H1 (cell line): Measurements from ENCODE around the gene TTC22. TPM values are rescaled to one million over a fixed set of nuclear protein-coding genes. Genes with fewer than 3 reads are reported as not detected.

Experiments used
- CTCF ChIA-PET: fragments of 300-600 bp; sonication (Branson Sonifier 250); formaldehyde crosslinking; loops from one replicate; lab custom pipeline; 2021; ENCODE audit not compliant: partially characterized antibody; lab: Charles Lee
- POLR2A ChIA-PET: fragments of 300-600 bp; sonication (Branson Sonifier 250); formaldehyde crosslinking; loops from one replicate; lab custom pipeline; 2021; ENCODE audit warnings: inconsistent platforms; ENCODE audit not compliant: partially characterized antibody; lab: Charles Lee
- DNase-seq, 2 experiments: peaks; one replicate each; pipeline versions ENCODE4 v3.0.0 to v3.0.0-alpha.2; 2010 to 2022; ENCODE audit warnings: low spot score in 2 of 2, low read depth in 1 of 2, mixed read lengths in 1 of 2
- FAIRE-seq: peaks from 2 replicates; lab custom pipeline; 2011; peaks lifted over from hg19 to GRCh38; lab: Jason Lieb, UNC
- H2AFZ ChIP-seq: 2 replicates; pipeline ENCODE4 v1.8.1; 2012; ENCODE audit warnings: low read length, inconsistent platforms
- H2AK5ac ChIP-seq: 2 replicates; pipeline ENCODE4 v1.6.1; 2013; ENCODE audit warnings: low read depth, low read length
- H2BK120ac ChIP-seq: replicated peaks from 2 replicates; pipeline ENCODE3; 2013; ENCODE audit warnings: low read depth, low read length, inconsistent platforms
- H2BK12ac ChIP-seq: 2 replicates; pipeline ENCODE4 v1.6.1; 2013; ENCODE audit warnings: low read depth, low read length
- H2BK15ac ChIP-seq: 2 replicates; pipeline ENCODE4 v1.6.1; 2013; ENCODE audit warnings: low read length
- H2BK20ac ChIP-seq: 2 replicates; pipeline ENCODE4 v1.6.1; 2013; ENCODE audit warnings: low read length
- H2BK5ac ChIP-seq: 2 replicates; pipeline ENCODE4 v1.6.1; 2013; ENCODE audit warnings: low read depth, low read length
- H3K14ac ChIP-seq: 2 replicates; pipeline ENCODE4 v1.6.1; 2013; ENCODE audit warnings: inconsistent platforms; ENCODE audit not compliant: insufficient read length
- H3K18ac ChIP-seq: 2 replicates; pipeline ENCODE4 v1.6.1; 2013; ENCODE audit warnings: low read length; ENCODE audit errors: extremely low read depth
- H3K23ac ChIP-seq: 2 replicates; pipeline ENCODE4 v1.6.1; 2013; ENCODE audit warnings: inconsistent platforms; ENCODE audit not compliant: insufficient read length
- H3K23me2 ChIP-seq: 2 replicates; pipeline ENCODE4 v1.6.1; 2013; ENCODE audit warnings: low read depth, low read length
- H3K27ac ChIP-seq: 2 replicates; pipeline ENCODE4 v1.6.1; 2011; ENCODE audit warnings: low read depth, low read length, inconsistent platforms
- H3K27me3 ChIP-seq, 4 experiments: replicated peaks in 1 of 4; 1 replicate in 1 of 4; 2 replicates in 3 of 4; pipeline versions ENCODE4 v1.6.1 to v1.8.1; 2011 to 2013; ENCODE audit warnings: low read length in 3 of 4, mild to moderate bottlenecking in 3 of 4, inconsistent platforms in 2 of 4, mixed read lengths in 2 of 4, moderate library complexity in 1 of 4; ENCODE audit not compliant: control insufficient read depth in 3 of 4, insufficient read depth in 3 of 4; ENCODE audit errors: extremely low read depth in 1 of 4
- H3K36me3 ChIP-seq, 4 experiments: 2 replicates each; pipeline versions ENCODE4 v1.6.1 to v1.8.1; 2011 to 2013; ENCODE audit warnings: mild to moderate bottlenecking in 4 of 4, low read length in 3 of 4, moderate library complexity in 2 of 4, control low read depth in 1 of 4, inconsistent platforms in 1 of 4; ENCODE audit not compliant: insufficient read depth in 4 of 4, control insufficient read depth in 2 of 4
- H3K4ac ChIP-seq: replicated peaks from 2 replicates; pipeline ENCODE3; 2013; ENCODE audit warnings: low read length, low read depth, mixed read lengths, inconsistent platforms; ENCODE audit not compliant: insufficient read length
- H3K4me1 ChIP-seq, 4 experiments: replicated peaks in 1 of 4; 1 replicate in 1 of 4; 2 replicates in 3 of 4; pipeline versions ENCODE4 v1.6.1 to v1.8.1; 2011 to 2013; ENCODE audit warnings: low read length in 3 of 4, inconsistent platforms in 2 of 4, mixed read lengths in 1 of 4; ENCODE audit not compliant: insufficient read depth in 4 of 4, control insufficient read depth in 3 of 4
- H3K4me2 ChIP-seq, 2 experiments: 2 replicates each; pipeline versions ENCODE4 v1.6.1 to v1.8.1; 2011 to 2013; ENCODE audit warnings: low read depth in 2 of 2, low read length in 2 of 2, control low read depth in 1 of 2, inconsistent platforms in 1 of 2, mild to moderate bottlenecking in 1 of 2; ENCODE audit not compliant: insufficient read depth in 1 of 2
- H3K4me3 ChIP-seq, 4 experiments: fragments of 200-600, 300-600 bp in 1 of 4; sonication (generic), shearing (Covaris generic), sonication (Bioruptor Twin) in 1 of 4; 2 replicates each; pipeline versions ENCODE4 v1.5.1 to v1.8.1; 2011 to 2016; ENCODE audit warnings: low read length in 4 of 4, low read depth in 3 of 4, control low read depth in 2 of 4, inconsistent platforms in 2 of 4, mild to moderate bottlenecking in 2 of 4, mixed read lengths in 1 of 4, moderate library complexity in 1 of 4; ENCODE audit not compliant: insufficient read depth in 2 of 4; ENCODE audit errors: extremely low read depth in 1 of 4
- H3K56ac ChIP-seq: replicated peaks from 2 replicates; pipeline ENCODE3; 2013; ENCODE audit warnings: low read depth, mild to moderate bottlenecking, mixed read lengths, low read length, inconsistent platforms; ENCODE audit not compliant: insufficient read length
- H3K79me1 ChIP-seq: 2 replicates; pipeline ENCODE4 v1.6.1; 2013; ENCODE audit warnings: low read depth, low read length, control low read depth
- H3K79me2 ChIP-seq, 2 experiments: 2 replicates each; pipeline versions ENCODE4 v1.6.1 to v1.8.1; 2012 to 2013; ENCODE audit warnings: low read length in 2 of 2, mild to moderate bottlenecking in 2 of 2, inconsistent platforms in 1 of 2; ENCODE audit not compliant: insufficient read depth in 2 of 2, control insufficient read depth in 1 of 2
- H3K9ac ChIP-seq, 4 experiments: replicated peaks in 1 of 4; 1 replicate in 1 of 4; 2 replicates in 3 of 4; pipeline versions ENCODE4 v1.6.1 to v1.8.1; 2011 to 2013; ENCODE audit warnings: low read depth in 3 of 4, low read length in 3 of 4, control low read depth in 2 of 4, mild to moderate bottlenecking in 2 of 4, moderate library complexity in 2 of 4, inconsistent platforms in 1 of 4; ENCODE audit errors: extremely low read depth in 1 of 4
- H3K9me3 ChIP-seq, 2 experiments: 2 replicates each; pipeline versions ENCODE4 v1.6.1 to v1.8.1; 2012 to 2013; ENCODE audit warnings: mild to moderate bottlenecking in 2 of 2, moderate library complexity in 2 of 2, control low read depth in 1 of 2, inconsistent platforms in 1 of 2, low read depth in 1 of 2, low read length in 1 of 2, mixed read lengths in 1 of 2; ENCODE audit not compliant: insufficient read depth in 2 of 2
- H4K20me1 ChIP-seq, 2 experiments: replicated peaks in 1 of 2; 2 replicates each; pipeline versions ENCODE3 to v1.8.1; 2011 to 2013; ENCODE audit warnings: inconsistent platforms in 2 of 2, low read length in 2 of 2, mild to moderate bottlenecking in 1 of 2; ENCODE audit not compliant: insufficient read depth in 2 of 2, control insufficient read depth in 1 of 2
- H4K5ac ChIP-seq: 2 replicates; pipeline ENCODE4 v1.6.1; 2013; ENCODE audit warnings: low read length, low read depth, mixed read lengths, inconsistent platforms; ENCODE audit not compliant: insufficient read length
- H4K8ac ChIP-seq: 2 replicates; pipeline ENCODE4 v1.8.0; 2013; ENCODE audit warnings: mild to moderate bottlenecking, moderate library complexity, low read length, inconsistent platforms; ENCODE audit not compliant: insufficient read depth; ENCODE audit errors: extremely low read depth
- H4K91ac ChIP-seq: replicated peaks from 2 replicates; pipeline ENCODE3; 2013; ENCODE audit warnings: low read length, mixed read lengths, inconsistent platforms; ENCODE audit not compliant: insufficient read length
- BRCA1 ChIP-seq: IDR thresholded peaks from 2 replicates; pipeline ENCODE4 v1.6.1; 2012; ENCODE audit warnings: low read depth, low read length, improper control_type of control experiment
- FOSL1 ChIP-seq: IDR thresholded peaks from 2 replicates; pipeline ENCODE4 v1.6.1; 2011; ENCODE audit warnings: mild to moderate bottlenecking, low read depth, low read length, moderate library complexity; ENCODE audit not compliant: insufficient read depth
- GTF2F1 ChIP-seq: IDR thresholded peaks from 2 replicates; pipeline ENCODE4 v1.6.1; 2012; ENCODE audit warnings: low read depth, low read length, improper control_type of control experiment, borderline replicate concordance
- POLR2AphosphoS5 ChIP-seq: IDR thresholded peaks from 2 replicates; pipeline ENCODE4 v1.6.1; 2011; ENCODE audit warnings: low read depth, low read length
- SRF ChIP-seq: IDR thresholded peaks from 2 replicates; pipeline ENCODE4 v1.6.1; 2011; ENCODE audit warnings: mild to moderate bottlenecking, low read depth, low read length, moderate library complexity
- TAF7 ChIP-seq: optimal IDR thresholded peaks from 2 replicates; pipeline ENCODE3; 2011; ENCODE audit warnings: low read depth, mild to moderate bottlenecking, inconsistent platforms, low read length, moderate library complexity, borderline replicate concordance
- WGBS, 2 experiments: shearing (Covaris generic) in 1 of 2; methylation state at CpG; one replicate each; pipeline versions ENCODE4 v1.1.6 to v1.1.7; 2013 to 2015; ENCODE audit warnings: low lambda C conversion rate in 2 of 2, mixed read lengths in 2 of 2, inconsistent platforms in 1 of 2, low coverage in 1 of 2, missing lambda C conversion rate in 1 of 2; ENCODE audit not compliant: insufficient replicate concordance in 2 of 2, insufficient coverage in 1 of 2, insufficient read length in 1 of 2; ENCODE audit errors: extremely low coverage in 1 of 2, missing lambda C conversion rate in 1 of 2; 5-methylcytosine and 5-hydroxymethylcytosine counted together
- polyA plus RNA-seq, 7 experiments: library from polyadenylated mRNA; depleted of rRNA in 3 of 7; stranded (reverse) in 5 of 7; unstranded in 2 of 7; fragments of >200 nt in 5 of 7; fragments of 200-250 nt in 2 of 7; gene quantifications; 1 replicate in 5 of 7; 2 replicates in 1 of 7; 4 replicates in 1 of 7; pipeline versions ENCODE4 v1.2.1 to v1.2.3, GENCODE V29; 2011 to 2013; ENCODE audit warnings: missing spikeins in 2 of 7, mixed read lengths in 2 of 7
- total RNA-seq: library from RNA; stranded (reverse); fragmentation: NEBNext Ultra II Directional; extraction: Animal tissue kit (Norgen Biotek cat#: 25700); gene quantifications from 2 replicates; pipeline ENCODE4 v1.2.1, GENCODE V29; 2021

Gene TTC22
- total and polyA plus RNA-seq, 2 of the 8 experiments (the other 6 are each of a cell fraction or from before 2014, with no cell fraction given): 1.00 to 1.6 TPM

DNA sequence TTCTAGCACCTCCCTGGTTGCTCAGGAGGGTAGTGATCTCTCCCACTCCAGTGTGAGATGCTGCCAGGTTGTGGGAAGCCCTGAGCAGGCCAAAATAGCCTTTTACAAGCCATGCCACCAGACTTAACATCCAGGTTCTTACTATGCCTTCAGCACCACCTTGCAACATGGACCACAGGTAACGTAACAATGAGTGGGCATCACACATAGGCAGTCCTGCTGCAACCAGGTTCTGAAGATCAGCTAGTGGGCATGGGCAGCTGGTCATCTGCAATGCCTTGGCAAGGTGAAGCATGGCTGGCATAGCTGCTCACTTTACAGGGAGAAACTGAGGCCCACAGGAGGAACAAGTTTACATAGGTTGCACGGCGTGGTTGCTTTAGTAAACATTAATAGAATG is 45.2 kb upstream of the TTC22 start:
- WGBS, 2 experiments: 84% methylated on average over 3 of the region's 3 CpGs; no CpG with 5 or more reads in 1 of the 2 experiments
- H2AK5ac ChIP-seq: peak overlapping the region; percentile 76; the same call in 1 of the 2 replicates
- FAIRE-seq: no peak

More for the DNA sequence above, 45.2 kb upstream of the TTC22 start:
- Histone ChIP-seq H4K5ac (no peak overlapping the region), H3K27me3 (no peaks in the 10 kb centered on the region), H2AFZ (no peak overlapping the region), H3K23me2 (no peaks in the 10 kb centered on the region)
- TF ChIP-seq BRCA1: no peak
- TF ChIP-seq GTF2F1: no peak
- peak; percentile 46 for TF ChIP-seq POLR2AphosphoS5
- no peak for TF ChIP-seq TAF7
- TF ChIP-seq FOSL1: no peak
- TF ChIP-seq SRF: no peak
- TF ChIP-seq, all 59 proteins: peak for 1
- Histone ChIP-seq H3K4me1 (no peaks in the 10 kb centered on the region), H3K9ac (no peak overlapping the region), H3K18ac (no peak overlapping the region), H2BK20ac (no peak overlapping the region), H4K91ac (no peak overlapping the region), H3K4me3 (no peak overlapping the region), H3K27ac (no peak overlapping the region), H2BK5ac (no peak overlapping the region), H3K14ac (no peak overlapping the region), H4K20me1 (peaks cover 3 to 6% of the 10 kb centered on the region in 2 experiments), H3K79me2 (no peaks in the 10 kb centered on the region), H3K4me2 (no peak overlapping the region), H3K56ac (no peak overlapping the region), H2BK12ac (no peak overlapping the region), H3K79me1 (peaks cover 2% of the 10 kb centered on the region; the same call in 1 of the 2 replicates), H3K36me3 (peaks cover 9 to 30% (median 24%) of the 10 kb centered on the region in 4 experiments), H3K23ac (no peak overlapping the region), H2BK15ac (no peak overlapping the region), H2BK120ac (no peak overlapping the region), H4K8ac (no peak overlapping the region), H3K4ac (no peak overlapping the region), H3K9me3 (no peaks in the 10 kb centered on the region)
- CTCF ChIA-PET: interaction anchor here (0.6 to 4.1 kb wide), 8 partner anchors 12 to 168 kb away, joined by 3 to 16 read pairs (median 3); partner anchors contain the start of gene TTC22
- POLR2A ChIA-PET: interaction anchor here (0.8 kb wide), 1 partner anchor 31 kb away, joined by 3 read pairs; no protein-coding TSS in a partner anchor
- no peak for DNase-seq
